Measurements from ENCODE around the gene CCDC90B. TPM values are rescaled to one million over a fixed set of nuclear protein-coding genes. Genes with fewer than 3 reads are reported as not detected.

The CCDC90B gene
- 74.0 TPM for total RNA-seq

GRCh38 chr11:83285771-83286528 lies at the start of gene CCDC90B:
Gene CCDC90B (minus strand): TSS chr11:83286367. CDS start chr11:83285972, 395 bp downstream.

Other genes with a start within 250 kb of the CCDC90B start
- 70.5 TPM for gene RAB30, start 214.5 kb downstream of the CCDC90B start, total RNA-seq
- 94.4 TPM for gene PCF11, start 129.2 kb downstream of the CCDC90B start, total RNA-seq
- gene ANKRD42, start 92.7 kb downstream of the CCDC90B start, total RNA-seq: 14.7 TPM

All from camera-type eye (tissue), 1 donor.